C4-2B (cell line): ENCODE data around the gene BNC2.
"Not testable (repeated sequence)": the region's sequence is repeated elsewhere in the genome, so short reads cannot be mapped to it uniquely, and the experiment has no call there.

Experiments used
- H3K27ac ChIP-seq: fragments of 450-650 bp; 2 replicates; pipeline ENCODE4 v1.5.1; 2017
- ZFX ChIP-seq: fragments of 450-650 bp; IDR thresholded peaks from 2 replicates; pipeline ENCODE4 v1.6.1; 2017
- TF ChIP-seq, protein P1 (sequence below): fragments of 450-650 bp; conservative IDR thresholded peaks from 2 replicates; pipeline ENCODE4 v1.5.1; 2017; ENCODE audit warnings: mild to moderate bottlenecking

Gene BNC2

DNA sequence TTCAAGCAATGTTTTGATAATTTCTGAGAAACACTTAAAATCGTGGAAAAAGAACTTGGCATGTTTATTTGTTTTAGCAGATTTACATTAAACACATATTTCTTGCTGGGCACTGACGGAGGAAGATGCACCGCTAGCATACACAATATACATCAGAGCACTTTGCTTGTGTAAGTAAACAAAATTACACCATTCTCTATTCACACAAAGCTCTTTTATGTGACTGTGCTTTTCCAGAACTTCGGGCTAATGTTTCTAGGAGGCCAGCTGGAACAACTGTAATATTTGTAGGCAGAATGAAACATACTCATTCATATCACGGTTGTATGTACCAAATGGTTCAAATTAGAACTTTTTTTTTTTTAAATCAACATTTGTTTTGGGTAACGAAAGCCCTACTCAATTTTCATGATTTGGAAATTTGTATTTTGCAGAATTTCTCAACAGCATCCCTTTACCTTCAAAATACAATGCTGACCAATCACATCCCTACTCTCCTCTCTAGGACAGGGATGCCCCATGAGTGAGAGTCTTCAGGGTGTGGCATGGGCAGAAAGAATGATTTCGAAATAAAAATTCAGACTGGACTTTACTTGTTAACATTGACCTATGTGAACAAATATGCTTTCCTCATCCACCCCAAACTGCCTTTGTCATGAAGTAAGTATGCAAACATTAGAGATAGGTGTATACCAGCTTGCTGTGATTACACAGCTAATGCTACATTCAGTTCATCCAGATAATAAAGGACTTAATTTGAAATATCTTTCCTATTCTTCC, 425.1 kb downstream of the BNC2 start:
- H3K27ac ChIP-seq: no peak overlapping the region
- TF ChIP-seq, protein P1, sequence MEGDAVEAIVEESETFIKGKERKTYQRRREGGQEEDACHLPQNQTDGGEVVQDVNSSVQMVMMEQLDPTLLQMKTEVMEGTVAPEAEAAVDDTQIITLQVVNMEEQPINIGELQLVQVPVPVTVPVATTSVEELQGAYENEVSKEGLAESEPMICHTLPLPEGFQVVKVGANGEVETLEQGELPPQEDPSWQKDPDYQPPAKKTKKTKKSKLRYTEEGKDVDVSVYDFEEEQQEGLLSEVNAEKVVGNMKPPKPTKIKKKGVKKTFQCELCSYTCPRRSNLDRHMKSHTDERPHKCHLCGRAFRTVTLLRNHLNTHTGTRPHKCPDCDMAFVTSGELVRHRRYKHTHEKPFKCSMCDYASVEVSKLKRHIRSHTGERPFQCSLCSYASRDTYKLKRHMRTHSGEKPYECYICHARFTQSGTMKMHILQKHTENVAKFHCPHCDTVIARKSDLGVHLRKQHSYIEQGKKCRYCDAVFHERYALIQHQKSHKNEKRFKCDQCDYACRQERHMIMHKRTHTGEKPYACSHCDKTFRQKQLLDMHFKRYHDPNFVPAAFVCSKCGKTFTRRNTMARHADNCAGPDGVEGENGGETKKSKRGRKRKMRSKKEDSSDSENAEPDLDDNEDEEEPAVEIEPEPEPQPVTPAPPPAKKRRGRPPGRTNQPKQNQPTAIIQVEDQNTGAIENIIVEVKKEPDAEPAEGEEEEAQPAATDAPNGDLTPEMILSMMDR: no peak
- no peak for TF ChIP-seq ZFX

DNA sequence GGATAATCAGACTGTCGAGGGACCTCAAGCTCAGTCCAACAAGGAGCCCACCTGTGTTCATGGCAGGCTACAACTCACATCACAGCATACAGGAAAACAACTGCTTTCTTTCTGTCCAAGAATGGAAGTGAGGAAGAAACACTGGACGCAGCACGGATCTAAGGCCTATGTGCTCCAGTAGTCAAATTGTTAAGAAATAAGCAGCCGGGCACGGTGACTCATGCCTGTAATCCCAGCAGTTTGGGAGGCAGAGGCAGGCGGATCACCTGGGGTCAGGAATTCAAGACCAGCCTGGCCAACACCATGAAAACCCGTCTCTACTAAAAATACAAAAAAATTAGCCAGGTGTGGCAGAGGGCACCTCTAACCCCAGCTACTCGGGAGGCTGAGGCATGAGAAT, 427.8 kb downstream of the BNC2 start:
- TF ChIP-seq, protein P1: no peak
- TF ChIP-seq ZFX: no peak
- no peak overlapping the region for H3K27ac ChIP-seq

GRCh38 chr9:16441791-16442190, 428.7 kb downstream of the BNC2 start:
- H3K27ac ChIP-seq: no peak overlapping the region
- TF ChIP-seq, protein P1: no peak

GRCh38 chr9:16438831-16439230, 431.6 kb downstream of the BNC2 start:
- not testable (repeated sequence) for H3K27ac ChIP-seq

DNA sequence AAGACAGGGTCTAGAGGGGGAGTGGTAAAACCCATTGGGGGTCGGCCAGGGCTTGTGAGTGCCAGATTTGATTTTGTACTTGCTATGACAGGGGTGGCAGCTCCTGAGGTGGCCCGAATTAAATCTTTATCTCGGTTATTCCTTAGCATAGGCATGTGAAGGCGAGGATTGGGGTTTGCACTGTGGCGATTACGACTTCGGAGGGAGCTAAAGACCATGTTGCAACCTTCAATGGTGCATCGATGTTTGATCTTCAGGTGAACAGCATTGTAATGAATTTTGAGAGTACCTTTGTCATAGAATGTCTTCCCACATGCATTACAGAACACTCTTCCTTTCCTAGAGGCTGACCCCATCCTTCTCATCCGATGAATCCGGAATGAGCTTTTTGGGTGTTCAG, 433.9 kb downstream of the BNC2 start:
- TF ChIP-seq, protein P1: no peak
- TF ChIP-seq ZFX: no peak
- H3K27ac ChIP-seq: no peak overlapping the region

DNA sequence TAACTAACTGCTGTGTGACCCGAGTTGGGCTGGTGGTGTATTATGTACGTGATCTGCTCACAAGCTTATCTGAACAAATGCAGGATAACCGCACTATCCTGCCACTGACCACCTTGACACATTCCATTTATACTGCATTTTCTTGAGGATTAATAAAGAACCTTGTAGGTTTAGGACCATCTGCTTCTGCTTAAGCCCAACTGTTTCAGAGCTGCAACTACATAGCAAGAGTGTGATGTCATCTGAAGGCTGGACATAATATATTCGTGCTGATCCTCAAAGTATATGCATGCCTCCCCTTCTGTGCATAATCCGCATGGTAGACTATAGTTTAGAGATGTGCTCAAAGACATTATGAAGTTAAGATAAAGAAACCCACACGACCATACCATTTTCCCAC, 435.9 kb downstream of the BNC2 start:
- H3K27ac ChIP-seq: no peak overlapping the region
- TF ChIP-seq, protein P1: no peak
- TF ChIP-seq ZFX: no peak

- TF ChIP-seq, protein P1: no peak
- no peak for TF ChIP-seq ZFX
- H3K27ac ChIP-seq: no peak overlapping the region
Observed at GRCh38 chr9:16433494-16433893, 437.0 kb downstream of the BNC2 start.
